OCI-LY7 (cell line): Measurements from ENCODE around the gene FEZF2. TPM values are rescaled to one million over a fixed set of nuclear protein-coding genes. Genes with fewer than 3 reads are reported as not detected.

Experiments used
- BruUV-seq: library from RNA; stranded (reverse); fragments of 400-500 nt; replicated peaks from 2 replicates; lab custom pipeline; 2021; lab: Mats Ljungman, UMichigan
- CTCF ChIA-PET: fragments of 300-600 bp; sonication (Branson Sonifier 250); formaldehyde crosslinking; loops from one replicate; lab custom pipeline; 2022; ENCODE audit warnings: antibody characterized with exemption; ENCODE audit not compliant: unreplicated experiment; lab: Charles Lee
- POLR2A ChIA-PET: fragments of 300-600 bp; sonication (Branson Sonifier 250); formaldehyde crosslinking; loops from one replicate; lab custom pipeline; 2022; ENCODE audit warnings: antibody characterized with exemption; lab: Charles Lee
- DNase-seq: peaks from one replicate; pipeline ENCODE4 v3.0.0-alpha.2; 2015; ENCODE audit warnings: low spot score
- H2AFZ ChIP-seq: fragments of 200-600 bp; sonication (generic), shearing (Covaris generic); 2 replicates; pipeline ENCODE4 v1.6.1; 2014; ENCODE audit warnings: mild to moderate bottlenecking, antibody characterized with exemption, low read length, moderate library complexity
- H3K27ac ChIP-seq: fragments of 200-600 bp; sonication (generic); 2 replicates; pipeline ENCODE4 v1.5.1; 2014; ENCODE audit warnings: mixed run types, low read depth, mild to moderate bottlenecking, moderate library complexity, low read length, inconsistent platforms; ENCODE audit not compliant: poor library complexity, severe bottlenecking
- H3K36me3 ChIP-seq: fragments of 200-600 bp; sonication (generic); 2 replicates; pipeline ENCODE4 v1.6.1; 2014; ENCODE audit warnings: mild to moderate bottlenecking, antibody characterized with exemption, low read length, moderate library complexity, mixed read lengths; ENCODE audit not compliant: insufficient read depth
- H3K4me1 ChIP-seq: fragments of 200-600 bp; sonication (generic); 2 replicates; pipeline ENCODE4 v1.5.1; 2014; ENCODE audit warnings: mild to moderate bottlenecking, low read length; ENCODE audit not compliant: insufficient read depth, poor library complexity, severe bottlenecking
- H3K4me2 ChIP-seq: fragments of 200-600 bp; sonication (generic); 2 replicates; pipeline ENCODE4 v1.6.1; 2014; ENCODE audit warnings: mild to moderate bottlenecking, low read length
- H3K4me3 ChIP-seq: fragments of 200-600 bp; sonication (generic); 2 replicates; pipeline ENCODE4 v1.5.1; 2014; ENCODE audit warnings: mild to moderate bottlenecking, low read depth, low read length; ENCODE audit not compliant: poor library complexity, severe bottlenecking
- H3K79me2 ChIP-seq: fragments of 200-600 bp; sonication (generic); 2 replicates; pipeline ENCODE4 v1.6.1; 2016; ENCODE audit warnings: low read depth, mild to moderate bottlenecking, low read length, moderate library complexity, mixed read lengths; ENCODE audit not compliant: insufficient read depth
- H3K9me2 ChIP-seq: fragments of 200-600 bp; sonication (generic); 2 replicates; pipeline ENCODE4 v1.6.1; 2016; ENCODE audit warnings: mild to moderate bottlenecking, low read length, mixed read lengths; ENCODE audit not compliant: insufficient read depth
- H3K9me3 ChIP-seq: fragments of 200-600 bp; sonication (generic); 2 replicates; pipeline ENCODE4 v1.6.1; 2014; ENCODE audit warnings: mild to moderate bottlenecking, mixed run types, low read length, mixed read lengths
- H4K20me1 ChIP-seq: fragments of 200-600 bp; sonication (generic); 2 replicates; pipeline ENCODE4 v1.6.1; 2014; ENCODE audit warnings: mild to moderate bottlenecking, antibody characterized with exemption, low read length, moderate library complexity, mixed read lengths; ENCODE audit not compliant: insufficient read depth
- CTCF ChIP-seq: fragments of 200-600 bp; sonication (generic); conservative IDR thresholded peaks from 2 replicates; pipeline ENCODE4 v1.5.1; 2014; ENCODE audit warnings: mild to moderate bottlenecking, antibody characterized with exemption, low read length, moderate library complexity, mixed read lengths
- EZH2phosphoT487 ChIP-seq: fragments of 200-600 bp; sonication (generic); IDR thresholded peaks from 2 replicates; pipeline ENCODE4 v1.6.1; 2018; ENCODE audit warnings: low read depth, borderline replicate concordance, mild to moderate bottlenecking, mixed run types, antibody characterized with exemption, low read length, moderate library complexity, mixed read lengths
- intact Hi-C: fragments of 100-400 bp; cut with micrococcal nuclease; formaldehyde crosslinking; loops from one replicate; pipeline ENCODE4 v1.10.0; 2022; ENCODE audit not compliant: unreplicated experiment
- total RNA-seq, 2 experiments: library from RNA; depleted of rRNA in 1 of 2; stranded (reverse); fragments of >200 nt in 1 of 2; shearing (Covaris generic) in 1 of 2; gene quantifications; 2 replicates each; pipeline ENCODE4 v1.2.3, GENCODE V29; 2014 to 2022

Gene FEZF2
- total RNA-seq, 2 experiments from 2014 or later = not detected

GRCh38 chr3:62323241-62323640 lies 50.1 kb downstream of the FEZF2 start:
- no peak overlapping the region for H2AFZ ChIP-seq
- no peak overlapping the region for H3K4me2 ChIP-seq
- H3K27ac ChIP-seq = no peak overlapping the region
- TF ChIP-seq EZH2phosphoT487 (no peak), CTCF (no peak)
- H4K20me1 ChIP-seq = no peaks in the 10 kb centered on the region
- no peak for DNase-seq
- no TSS peak for BruUV-seq
- intact Hi-C loops = no loop called here
- H3K4me1 ChIP-seq = no peaks in the 10 kb centered on the region
- no peaks in the 10 kb centered on the region for H3K36me3 ChIP-seq
- no peaks in the 10 kb centered on the region for H3K9me3 ChIP-seq
- POLR2A ChIA-PET = interaction anchor here (0.7 to 1.1 kb wide), 2 partner anchors 11 to 974 kb away, joined by 3 to 4 read pairs; no protein-coding TSS in a partner anchor
- CTCF ChIA-PET = no interaction called here
- H3K9me2 ChIP-seq = no peaks in the 10 kb centered on the region
- no peak overlapping the region for H3K4me3 ChIP-seq
- no peaks in the 10 kb centered on the region for H3K79me2 ChIP-seq
